ENCODE results near the gene LHX8.

LHX8 gene

DNA sequence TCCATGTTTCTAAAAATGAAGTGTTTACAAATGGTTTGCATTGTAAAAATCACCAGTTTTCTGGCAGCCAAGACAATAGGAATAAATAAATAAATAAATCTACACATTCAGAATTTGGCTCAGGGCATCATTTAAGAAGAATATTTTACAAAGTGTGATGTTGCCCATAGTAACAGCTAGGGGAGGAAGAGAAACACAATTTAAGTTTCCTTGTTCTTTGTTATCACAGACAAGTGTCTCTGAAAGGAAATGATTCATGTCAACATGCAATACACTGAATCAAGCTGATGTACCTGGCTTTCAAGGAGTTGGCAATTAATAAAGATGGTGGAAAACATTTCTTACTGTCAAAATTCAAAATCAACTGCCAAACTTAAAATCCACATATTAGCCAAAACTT lies 74.7 kb downstream of the LHX8 start:
- no peak for DNase-seq

Measured in SIG-M5 (cell line).